ENCODE measurements around the gene ARFGEF3.

- TF ChIP-seq CTCF (IDR thresholded peaks at IDR 0.05): no peak
- TF ChIP-seq POLR2A (IDR thresholded peaks at IDR 0.05): no peak
Measured at GRCh38 chr6:138310294-138310693, 148.6 kb downstream of the ARFGEF3 start.

Data from breast epithelium (tissue), 3 donors.